OCI-LY7 (cell line): Measurements from ENCODE around the gene THRAP3. TPM values are rescaled to one million over a fixed set of nuclear protein-coding genes. Genes with fewer than 3 reads are reported as not detected.

ENCODE experiments used
- BruUV-seq: library from RNA; stranded (reverse); fragments of 400-500 nt; replicated peaks from 2 replicates; lab custom pipeline; 2021; lab: Mats Ljungman, UMichigan
- CTCF ChIA-PET: fragments of 300-600 bp; sonication (Branson Sonifier 250); formaldehyde crosslinking; loops from one replicate; lab custom pipeline; 2022; ENCODE audit warnings: antibody characterized with exemption; ENCODE audit not compliant: unreplicated experiment; lab: Charles Lee
- POLR2A ChIA-PET: fragments of 300-600 bp; sonication (Branson Sonifier 250); formaldehyde crosslinking; loops from one replicate; lab custom pipeline; 2022; ENCODE audit warnings: antibody characterized with exemption; lab: Charles Lee
- DNase-seq: peaks from one replicate; pipeline ENCODE4 v3.0.0-alpha.2; 2015; ENCODE audit warnings: low spot score
- H2AFZ ChIP-seq: fragments of 200-600 bp; sonication (generic), shearing (Covaris generic); 2 replicates; pipeline ENCODE4 v1.6.1; 2014; ENCODE audit warnings: mild to moderate bottlenecking, antibody characterized with exemption, low read length, moderate library complexity
- H3K27ac ChIP-seq: fragments of 200-600 bp; sonication (generic); 2 replicates; pipeline ENCODE4 v1.5.1; 2014; ENCODE audit warnings: mixed run types, low read depth, mild to moderate bottlenecking, moderate library complexity, low read length, inconsistent platforms; ENCODE audit not compliant: poor library complexity, severe bottlenecking
- H3K36me3 ChIP-seq: fragments of 200-600 bp; sonication (generic); 2 replicates; pipeline ENCODE4 v1.6.1; 2014; ENCODE audit warnings: mild to moderate bottlenecking, antibody characterized with exemption, low read length, moderate library complexity, mixed read lengths; ENCODE audit not compliant: insufficient read depth
- H3K4me1 ChIP-seq: fragments of 200-600 bp; sonication (generic); 2 replicates; pipeline ENCODE4 v1.5.1; 2014; ENCODE audit warnings: mild to moderate bottlenecking, low read length; ENCODE audit not compliant: insufficient read depth, poor library complexity, severe bottlenecking
- H3K4me2 ChIP-seq: fragments of 200-600 bp; sonication (generic); 2 replicates; pipeline ENCODE4 v1.6.1; 2014; ENCODE audit warnings: mild to moderate bottlenecking, low read length
- H3K4me3 ChIP-seq: fragments of 200-600 bp; sonication (generic); 2 replicates; pipeline ENCODE4 v1.5.1; 2014; ENCODE audit warnings: mild to moderate bottlenecking, low read depth, low read length; ENCODE audit not compliant: poor library complexity, severe bottlenecking
- H3K79me2 ChIP-seq: fragments of 200-600 bp; sonication (generic); 2 replicates; pipeline ENCODE4 v1.6.1; 2016; ENCODE audit warnings: low read depth, mild to moderate bottlenecking, low read length, moderate library complexity, mixed read lengths; ENCODE audit not compliant: insufficient read depth
- H3K9me2 ChIP-seq: fragments of 200-600 bp; sonication (generic); 2 replicates; pipeline ENCODE4 v1.6.1; 2016; ENCODE audit warnings: mild to moderate bottlenecking, low read length, mixed read lengths; ENCODE audit not compliant: insufficient read depth
- H3K9me3 ChIP-seq: fragments of 200-600 bp; sonication (generic); 2 replicates; pipeline ENCODE4 v1.6.1; 2014; ENCODE audit warnings: mild to moderate bottlenecking, mixed run types, low read length, mixed read lengths
- H4K20me1 ChIP-seq: fragments of 200-600 bp; sonication (generic); 2 replicates; pipeline ENCODE4 v1.6.1; 2014; ENCODE audit warnings: mild to moderate bottlenecking, antibody characterized with exemption, low read length, moderate library complexity, mixed read lengths; ENCODE audit not compliant: insufficient read depth
- CTCF ChIP-seq: fragments of 200-600 bp; sonication (generic); conservative IDR thresholded peaks from 2 replicates; pipeline ENCODE4 v1.5.1; 2014; ENCODE audit warnings: mild to moderate bottlenecking, antibody characterized with exemption, low read length, moderate library complexity, mixed read lengths
- EZH2phosphoT487 ChIP-seq: fragments of 200-600 bp; sonication (generic); IDR thresholded peaks from 2 replicates; pipeline ENCODE4 v1.6.1; 2018; ENCODE audit warnings: low read depth, borderline replicate concordance, mild to moderate bottlenecking, mixed run types, antibody characterized with exemption, low read length, moderate library complexity, mixed read lengths
- intact Hi-C: fragments of 100-400 bp; cut with micrococcal nuclease; formaldehyde crosslinking; loops from one replicate; pipeline ENCODE4 v1.10.0; 2022; ENCODE audit not compliant: unreplicated experiment
- total RNA-seq, 2 experiments: library from RNA; depleted of rRNA in 1 of 2; stranded (reverse); fragments of >200 nt in 1 of 2; shearing (Covaris generic) in 1 of 2; gene quantifications; 2 replicates each; pipeline ENCODE4 v1.2.3, GENCODE V29; 2014 to 2022

THRAP3 gene
- total RNA-seq, 2 experiments from 2014 or later, result 98.7 to 132 TPM

- Histone ChIP-seq H3K36me3 (peaks cover 49% of the 10 kb centered on the region), H3K4me3 (no peak overlapping the region), H3K9me2 (no peaks in the 10 kb centered on the region), H2AFZ (no peak overlapping the region), H3K9me3 (no peaks in the 10 kb centered on the region), H3K4me1 (no peaks in the 10 kb centered on the region), H3K4me2 (no peak overlapping the region), H4K20me1 (no peaks in the 10 kb centered on the region), H3K79me2 (peaks cover 41% of the 10 kb centered on the region; the same call in 1 of the 2 replicates), H3K27ac (no peak overlapping the region)
- no peak for DNase-seq
- BruUV-seq, result no TSS peak
- CTCF ChIA-PET, result no interaction called here
- intact Hi-C loops, result no loop called here
- POLR2A ChIA-PET, result interaction anchor here (0.7 kb wide), 1 partner anchor 58 kb away, joined by 3 read pairs; no protein-coding TSS in a partner anchor
- TF ChIP-seq CTCF, result no peak
- TF ChIP-seq EZH2phosphoT487, result no peak
These were observed 52.4 kb downstream of the THRAP3 start for GRCh38 chr1:36276688-36277087.

- DNase-seq, result no peak
- H3K4me3 ChIP-seq, result no peak overlapping the region
- no TSS peak for BruUV-seq
- no peaks in the 10 kb centered on the region for H4K20me1 ChIP-seq
- TF ChIP-seq EZH2phosphoT487 (no peak), CTCF (no peak)
- no peaks in the 10 kb centered on the region for H3K9me3 ChIP-seq
- ChIA-PET CTCF (no interaction called here), POLR2A (interaction anchor here (0.6 to 0.8 kb wide), 4 partner anchors 8 to 59 kb away, joined by 3 to 4 read pairs (median 4); no protein-coding TSS in a partner anchor)
- H2AFZ ChIP-seq, result no peak overlapping the region
- H3K4me1 ChIP-seq, result no peaks in the 10 kb centered on the region
- no peaks in the 10 kb centered on the region for H3K9me2 ChIP-seq
- no peak overlapping the region for H3K27ac ChIP-seq
- intact Hi-C loops, result no loop called here
- H3K4me2 ChIP-seq, result no peak overlapping the region
- peaks cover 23% of the 10 kb centered on the region; the same call in 1 of the 2 replicates for H3K79me2 ChIP-seq
- peaks cover 47% of the 10 kb centered on the region for H3K36me3 ChIP-seq
These were observed 55.0 kb downstream of the THRAP3 start for GRCh38 chr1:36279110-36279788.

GRCh38 chr1:36279789-36280296, 55.6 kb downstream of the THRAP3 start:
- ChIA-PET CTCF (no interaction called here), POLR2A (no interaction called here)
- DNase-seq, result no peak
- Histone ChIP-seq H3K9me2 (no peaks in the 10 kb centered on the region), H3K9me3 (no peaks in the 10 kb centered on the region), H3K4me1 (no peaks in the 10 kb centered on the region), H3K4me2 (no peak overlapping the region), H2AFZ (no peak overlapping the region), H3K4me3 (no peak overlapping the region), H3K36me3 (peaks cover 47% of the 10 kb centered on the region), H3K27ac (no peak overlapping the region), H4K20me1 (no peaks in the 10 kb centered on the region), H3K79me2 (peaks cover 18% of the 10 kb centered on the region; the same call in 1 of the 2 replicates)
- intact Hi-C loops, result no loop called here
- TF ChIP-seq EZH2phosphoT487 (no peak), CTCF (no peak)
- no TSS peak for BruUV-seq
